Testis (tissue), 2 donors: ENCODE measurements around the gene ETFA.

ENCODE experiments used
- POLR2A ChIP-seq: fragments of 450-650 bp; IDR thresholded peaks from one replicate; pipeline ENCODE4 v1.6.1; 2017; ENCODE audit warnings: antibody characterized with exemption, mild to moderate bottlenecking, moderate library complexity
- TF ChIP-seq, protein P1 (sequence below), 3 experiments: fragments of 450-650 bp in 2 of 3; fragments of 200-600 bp in 1 of 3; sonication (generic) in 1 of 3; IDR thresholded peaks; one replicate each; pipeline ENCODE4 v1.5.1; 2016 to 2019; ENCODE audit warnings: antibody characterized with exemption in 3 of 3, mild to moderate bottlenecking in 2 of 3, moderate library complexity in 1 of 3

DNA sequence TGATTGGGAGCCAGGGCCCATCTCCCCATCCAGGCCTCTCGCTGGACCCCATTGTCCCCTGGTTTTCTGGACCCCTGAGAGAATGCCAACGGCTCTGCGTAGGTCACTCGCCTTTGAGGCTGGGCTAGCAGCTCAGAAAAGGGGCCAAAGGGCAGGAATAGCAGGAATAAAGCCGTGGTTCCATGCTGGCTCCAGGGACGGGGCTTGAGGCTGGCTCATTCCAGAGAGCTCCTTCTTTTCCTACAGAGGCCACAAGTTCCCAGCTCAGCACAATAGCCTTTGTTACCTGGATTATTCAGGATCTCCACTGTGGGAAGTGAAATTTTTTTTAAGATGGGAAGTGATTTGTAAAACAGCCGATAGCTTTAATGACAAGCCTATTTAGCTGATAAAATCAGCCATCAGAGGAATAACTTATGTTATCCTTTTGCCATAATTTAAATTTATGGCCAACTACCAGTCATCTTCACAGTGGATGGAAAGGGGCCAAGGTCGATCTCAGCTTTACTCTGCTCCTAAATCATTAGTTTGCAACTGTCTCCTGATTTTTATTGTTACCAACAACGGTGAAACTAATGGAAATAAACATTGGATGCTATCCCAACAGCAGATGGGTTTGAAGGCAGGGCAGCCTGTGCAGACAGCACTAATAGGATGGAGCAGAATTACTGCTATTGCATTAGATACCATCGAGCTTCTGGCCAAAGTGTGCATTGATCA, 127.2 kb downstream of the ETFA start:
- TF ChIP-seq, protein P1, sequence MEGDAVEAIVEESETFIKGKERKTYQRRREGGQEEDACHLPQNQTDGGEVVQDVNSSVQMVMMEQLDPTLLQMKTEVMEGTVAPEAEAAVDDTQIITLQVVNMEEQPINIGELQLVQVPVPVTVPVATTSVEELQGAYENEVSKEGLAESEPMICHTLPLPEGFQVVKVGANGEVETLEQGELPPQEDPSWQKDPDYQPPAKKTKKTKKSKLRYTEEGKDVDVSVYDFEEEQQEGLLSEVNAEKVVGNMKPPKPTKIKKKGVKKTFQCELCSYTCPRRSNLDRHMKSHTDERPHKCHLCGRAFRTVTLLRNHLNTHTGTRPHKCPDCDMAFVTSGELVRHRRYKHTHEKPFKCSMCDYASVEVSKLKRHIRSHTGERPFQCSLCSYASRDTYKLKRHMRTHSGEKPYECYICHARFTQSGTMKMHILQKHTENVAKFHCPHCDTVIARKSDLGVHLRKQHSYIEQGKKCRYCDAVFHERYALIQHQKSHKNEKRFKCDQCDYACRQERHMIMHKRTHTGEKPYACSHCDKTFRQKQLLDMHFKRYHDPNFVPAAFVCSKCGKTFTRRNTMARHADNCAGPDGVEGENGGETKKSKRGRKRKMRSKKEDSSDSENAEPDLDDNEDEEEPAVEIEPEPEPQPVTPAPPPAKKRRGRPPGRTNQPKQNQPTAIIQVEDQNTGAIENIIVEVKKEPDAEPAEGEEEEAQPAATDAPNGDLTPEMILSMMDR (IDR thresholded peaks at IDR 0.05): no peak
- TF ChIP-seq POLR2A: no peak
